ENCODE measurements around the gene STYXL1. TPM values are rescaled to one million over a fixed set of nuclear protein-coding genes. Genes with fewer than 3 reads are reported as not detected.

The STYXL1 gene
- total RNA-seq, 1 experiment from 2014 or later: 42.3 TPM

DNA sequence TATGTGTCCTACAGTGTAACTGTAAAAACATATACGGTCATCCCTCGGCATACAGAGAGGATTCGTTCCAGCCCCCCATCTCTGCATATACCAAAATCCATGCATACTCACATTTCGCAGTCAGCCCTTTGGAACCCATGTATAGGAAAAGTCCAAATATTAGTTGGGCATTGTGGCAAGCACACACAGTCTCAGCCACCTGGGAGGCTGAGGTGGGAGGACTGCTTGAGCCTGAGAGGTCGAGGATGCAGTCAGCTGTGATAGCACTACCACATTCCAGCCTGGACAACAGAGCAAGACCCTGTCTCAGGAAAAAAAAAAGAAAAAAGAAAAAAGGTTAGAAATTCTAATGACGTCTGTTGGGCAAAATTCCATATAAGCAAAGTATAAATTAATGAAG is 29.2 kb upstream of the STYXL1 start:
- no peak for DNase-seq

DNA sequence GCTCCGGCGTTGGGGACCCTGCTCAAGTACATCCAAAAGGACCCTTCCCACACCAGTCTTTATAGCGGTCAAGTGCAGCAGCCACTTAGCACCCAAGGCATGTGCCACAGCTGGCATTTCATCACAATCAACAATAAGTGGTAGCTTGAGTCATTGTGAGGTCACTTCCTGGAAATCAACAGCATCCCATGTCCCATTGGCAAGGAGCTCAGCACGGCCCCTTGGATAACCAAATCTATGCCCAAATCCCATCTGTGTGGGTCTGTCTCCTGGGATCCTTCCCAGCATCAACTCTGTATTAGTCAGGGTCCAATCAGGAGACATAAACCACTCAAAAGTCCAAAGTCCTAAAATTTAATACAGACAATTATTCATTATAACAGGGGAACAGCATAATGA is 27.2 kb upstream of the STYXL1 start:
- Mint-ChIP-seq H3K4me3 (ENCODE audit: unreplicated experiment) (no peak overlapping the region), H3K27me3 (ENCODE audit: insufficient read depth, unreplicated experiment) (peaks cover under 1% of the 10 kb centered on the region), H3K27ac (ENCODE audit: unreplicated experiment) (no peak overlapping the region), H3K36me3 (ENCODE audit: insufficient read depth, unreplicated experiment) (no peaks in the 10 kb centered on the region), H3K9me3 (ENCODE audit: unreplicated experiment) (no peaks in the 10 kb centered on the region), H3K4me1 (ENCODE audit: low read depth, unreplicated experiment) (no peaks in the 10 kb centered on the region)
- POLR2A ChIA-PET: no interaction called here
- Histone ChIP-seq H3K4me3 (ENCODE audit: low read depth, low read length) (no peak overlapping the region), H3K4me1 (no peaks in the 10 kb centered on the region), H3K36me3 (ENCODE audit: control insufficient read depth, insufficient read depth, low read length) (no peaks in the 10 kb centered on the region), H3K9me3 (no peaks in the 10 kb centered on the region), H3K27me3 (replicated peaks; ENCODE audit: control insufficient read depth, insufficient read depth, low read length) (no peaks in the 10 kb centered on the region)
- no peak for TF ChIP-seq CTCF (IDR thresholded peaks at IDR 0.05; ENCODE audit: insufficient read depth in 1 of 2, low read depth in 1 of 2, low read length in 1 of 2, severe bottlenecking in 1 of 2, unreplicated experiment in 1 of 2)
- no TSS peak for BruUV-seq (replicated peaks)
- CTCF ChIA-PET: no interaction called here
- intact Hi-C loops (cut with micrococcal nuclease; ENCODE audit: unreplicated experiment): no loop called here
- no peak for DNase-seq

More for the DNA sequence above, 29.2 kb upstream of the STYXL1 start:
- no peaks in the 10 kb centered on the region for H3K4me1 ChIP-seq
- CTCF ChIA-PET: no interaction called here
- peaks cover 4% of the 10 kb centered on the region for H3K27me3 Mint-ChIP-seq (ENCODE audit: insufficient read depth, unreplicated experiment)
- H3K4me3 Mint-ChIP-seq (ENCODE audit: unreplicated experiment): no peak overlapping the region
- no peak overlapping the region for H3K27ac Mint-ChIP-seq (ENCODE audit: unreplicated experiment)
- no peaks in the 10 kb centered on the region for H3K36me3 Mint-ChIP-seq (ENCODE audit: insufficient read depth, unreplicated experiment)
- no peak overlapping the region for H3K4me3 ChIP-seq (ENCODE audit: low read depth, low read length)
- TF ChIP-seq CTCF (IDR thresholded peaks at IDR 0.05; ENCODE audit: insufficient read depth in 1 of 2, low read depth in 1 of 2, low read length in 1 of 2, severe bottlenecking in 1 of 2, unreplicated experiment in 1 of 2): no peak
- H3K36me3 ChIP-seq (ENCODE audit: control insufficient read depth, insufficient read depth, low read length): no peaks in the 10 kb centered on the region
- POLR2A ChIA-PET: no interaction called here
- no peaks in the 10 kb centered on the region for H3K9me3 Mint-ChIP-seq (ENCODE audit: unreplicated experiment)
- no peaks in the 10 kb centered on the region for H3K4me1 Mint-ChIP-seq (ENCODE audit: low read depth, unreplicated experiment)
- H3K9me3 ChIP-seq: no peaks in the 10 kb centered on the region
- no peaks in the 10 kb centered on the region for H3K27me3 ChIP-seq (replicated peaks; ENCODE audit: control insufficient read depth, insufficient read depth, low read length)
- intact Hi-C loops (cut with micrococcal nuclease; ENCODE audit: unreplicated experiment): no loop called here
- BruUV-seq (replicated peaks): no TSS peak

- no peaks in the 10 kb centered on the region for H3K9me3 ChIP-seq
- intact Hi-C loops (cut with micrococcal nuclease; ENCODE audit: unreplicated experiment): no loop called here
- H3K36me3 ChIP-seq (ENCODE audit: control insufficient read depth, insufficient read depth, low read length): no peaks in the 10 kb centered on the region
- Mint-ChIP-seq H3K4me3 (ENCODE audit: unreplicated experiment) (no peak overlapping the region), H3K9me3 (ENCODE audit: unreplicated experiment) (no peaks in the 10 kb centered on the region), H3K27me3 (ENCODE audit: insufficient read depth, unreplicated experiment) (no peaks in the 10 kb centered on the region), H3K36me3 (ENCODE audit: insufficient read depth, unreplicated experiment) (no peaks in the 10 kb centered on the region), H3K27ac (ENCODE audit: unreplicated experiment) (no peak overlapping the region), H3K4me1 (ENCODE audit: low read depth, unreplicated experiment) (no peaks in the 10 kb centered on the region)
- POLR2A ChIA-PET: no interaction called here
- H3K4me1 ChIP-seq: no peaks in the 10 kb centered on the region
- H3K27me3 ChIP-seq (replicated peaks; ENCODE audit: control insufficient read depth, insufficient read depth, low read length): no peaks in the 10 kb centered on the region
- H3K4me3 ChIP-seq (ENCODE audit: low read depth, low read length): no peak overlapping the region
- TF ChIP-seq CTCF (IDR thresholded peaks at IDR 0.05; ENCODE audit: insufficient read depth in 1 of 2, low read depth in 1 of 2, low read length in 1 of 2, severe bottlenecking in 1 of 2, unreplicated experiment in 1 of 2): no peak
- CTCF ChIA-PET: no interaction called here
- DNase-seq: no peak
- no TSS peak for BruUV-seq (replicated peaks)
Observed at GRCh38 chr7:76074306-76074971, 26.6 kb upstream of the STYXL1 start.
